Activated CD4-positive, alpha-beta T cell treated with anti-CD3 and anti-CD28 coated beads, Interleukin-2, Interleukin-4, amounts not matched to agents 100 ng/mL and 50 ng/mL, durations not matched to agents 16 hours and 8 hours (primary cell): Measurements from ENCODE around the gene GLP2R.
"Not testable (repeated sequence)": the region's sequence is repeated elsewhere in the genome, so short reads cannot be mapped to it uniquely, and the experiment has no call there.

Experiments used
- DNase-seq: peaks from one replicate; pipeline ENCODE4 v3.0.0-alpha.2; 2020; ENCODE audit warnings: low spot score

GLP2R gene

DNA sequence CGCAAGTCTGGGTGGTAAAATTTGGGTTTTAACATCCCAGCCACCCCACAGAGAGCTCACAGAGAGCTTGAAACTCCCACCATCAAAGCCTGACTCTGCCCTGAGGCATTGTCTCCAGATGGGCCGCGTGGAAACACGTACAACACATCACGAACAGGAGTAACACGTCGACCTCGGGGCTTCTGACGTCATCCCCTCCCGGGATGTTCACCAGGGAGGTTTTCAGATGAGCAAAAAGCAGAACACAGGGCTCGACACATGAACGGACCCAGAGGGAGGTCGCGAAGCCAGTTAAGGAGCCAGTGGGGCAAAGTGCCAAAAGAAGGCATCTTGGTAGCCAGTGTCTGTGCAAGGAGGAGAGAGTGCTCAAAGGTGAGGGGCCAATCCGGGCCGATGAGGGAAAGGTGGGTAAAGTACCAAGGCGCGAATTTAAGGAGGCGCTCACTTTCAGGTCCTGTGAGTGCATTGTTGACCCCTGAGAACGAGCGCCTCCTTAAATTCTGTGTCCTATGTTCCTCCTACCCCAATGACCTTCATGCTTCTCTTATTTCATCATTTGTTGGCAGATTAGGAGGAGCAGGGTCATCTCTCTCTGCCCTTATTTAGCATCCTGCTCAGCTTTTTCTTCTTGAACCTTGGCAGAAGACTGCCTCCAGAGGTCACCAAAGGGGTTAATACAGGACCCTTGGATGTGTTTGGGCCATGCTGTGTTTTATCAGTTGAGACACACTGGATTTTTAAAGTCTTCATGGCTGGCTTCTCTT, 73.7 kb downstream of the GLP2R start:
- DNase-seq, result no peak

DNA sequence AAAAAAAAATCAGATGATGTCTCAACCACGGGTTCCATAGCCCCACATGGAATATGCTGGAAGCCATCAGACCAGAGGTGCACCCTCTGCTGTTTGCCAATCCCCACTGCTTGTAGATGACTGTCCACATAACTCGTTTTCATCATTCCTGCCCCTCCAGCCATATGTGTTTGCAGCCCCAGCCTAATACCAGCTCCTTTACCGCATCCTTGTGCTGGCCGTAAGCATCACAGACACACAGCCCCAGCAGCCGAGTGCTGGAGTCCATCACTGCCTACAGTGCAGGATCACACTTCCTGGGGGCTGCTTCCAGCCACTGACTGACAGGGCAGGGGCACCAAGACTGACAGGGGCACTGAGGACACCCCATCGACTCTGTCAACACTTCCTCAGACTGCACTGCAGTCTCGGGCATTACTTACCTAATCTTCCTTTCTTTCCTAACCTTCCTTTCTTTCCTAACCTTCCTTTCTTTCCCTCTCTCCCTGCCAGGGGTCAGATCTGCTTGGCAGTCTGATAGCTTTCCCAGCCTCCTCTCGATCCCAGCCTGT, 74.4 kb downstream of the GLP2R start:
- no peak for DNase-seq

DNA sequence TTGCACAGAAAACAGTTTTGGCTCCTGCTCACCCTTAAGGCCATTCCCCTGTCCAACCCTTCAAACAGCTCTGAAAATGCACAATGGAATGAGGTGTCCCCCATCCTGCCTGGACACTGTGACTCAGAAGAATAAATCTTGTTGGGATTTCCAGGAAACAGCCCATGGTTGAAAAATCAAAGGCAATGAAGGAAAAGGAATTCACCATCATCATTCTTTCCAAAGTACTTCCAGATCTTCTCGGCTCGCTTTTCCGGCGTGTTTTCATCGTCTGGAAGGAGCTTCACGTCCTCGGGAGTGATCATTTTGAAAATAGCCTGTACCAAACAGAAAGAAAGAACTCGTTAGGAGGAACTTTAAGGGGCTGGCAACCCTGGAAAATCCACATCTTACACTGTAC, 75.1 kb downstream of the GLP2R start:
- no peak for DNase-seq

DNA sequence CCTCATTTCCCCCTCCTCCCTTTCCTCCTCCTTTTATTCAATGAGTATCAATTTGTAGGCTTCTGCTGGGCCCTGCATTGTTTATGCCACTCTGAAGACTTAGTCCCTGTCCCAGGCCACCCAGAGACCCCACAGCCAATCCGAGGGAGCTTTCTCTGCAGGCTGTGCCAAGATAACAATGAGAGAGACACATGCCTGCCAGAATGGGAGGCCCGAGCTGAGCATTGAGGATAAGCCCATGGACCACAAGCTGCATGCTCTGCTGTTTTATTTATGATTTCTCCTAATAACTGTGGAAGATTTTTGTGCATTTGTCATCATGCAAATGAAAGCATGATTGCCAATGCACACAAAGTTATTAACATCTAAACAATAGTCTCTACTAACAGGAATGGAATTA, 76.4 kb downstream of the GLP2R start:
- no peak for DNase-seq

DNA sequence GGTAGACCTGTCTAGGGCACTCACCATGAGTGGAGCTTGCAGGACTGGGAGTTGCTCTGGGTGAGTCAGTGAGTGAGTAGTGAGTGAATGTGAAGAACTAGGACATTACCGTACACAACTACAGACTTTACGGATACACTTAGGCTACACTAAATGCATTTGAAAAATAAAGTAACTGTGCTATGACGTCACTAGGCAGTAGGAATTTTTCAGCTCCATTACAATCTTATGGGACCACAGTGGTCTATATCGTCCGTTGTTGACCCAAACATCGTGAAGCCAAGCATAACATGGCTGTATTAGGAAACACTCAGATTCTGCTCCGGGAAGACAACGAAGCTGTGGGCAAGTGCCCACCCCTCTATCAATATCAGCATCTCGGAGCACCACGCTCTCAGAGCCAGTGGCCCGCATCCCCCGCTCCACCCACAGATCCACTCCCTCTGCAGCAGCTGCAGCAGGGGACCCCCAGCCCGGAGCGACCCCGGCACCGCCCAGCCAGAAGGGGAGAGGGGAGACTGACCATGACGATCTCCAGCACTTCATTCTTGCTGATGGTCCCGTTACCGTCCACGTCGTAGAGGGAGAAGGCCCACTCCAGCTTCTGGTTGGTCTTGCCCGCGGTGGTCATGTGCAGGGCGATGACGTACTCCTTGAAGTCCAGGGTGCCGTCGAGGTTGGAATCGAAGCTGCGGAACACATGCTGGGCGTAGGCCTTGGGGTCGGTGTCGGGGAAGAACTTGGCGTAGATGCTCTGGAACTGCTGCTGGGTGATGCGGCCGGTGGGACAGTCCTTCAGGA, 78.8 kb downstream of the GLP2R start:
- DNase-seq, result no peak

DNA sequence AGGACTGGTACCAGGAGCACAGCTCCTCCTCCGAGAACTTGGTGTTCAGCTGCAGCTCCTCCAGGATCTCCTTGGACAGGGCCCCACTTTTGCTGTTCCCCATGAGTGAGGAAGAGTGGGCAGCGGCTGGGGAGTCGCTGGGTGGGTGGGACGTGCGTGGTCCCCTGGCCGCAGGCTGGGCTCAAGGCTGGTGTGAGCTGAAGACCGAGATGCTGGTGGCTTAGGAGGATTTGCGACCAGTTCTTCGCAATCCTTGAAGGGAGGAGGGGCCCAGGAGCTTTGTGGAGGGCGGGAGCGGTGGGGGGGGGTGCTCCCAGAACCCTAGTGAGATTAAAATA, 79.3 kb downstream of the GLP2R start, which contains the start of gene RCVRN:
TSS of gene RCVRN (minus strand) at position 194 of the 338 bp plus-strand sequence. CDS start at position 103, 91 bp downstream.
- DNase-seq, result no peak

DNA sequence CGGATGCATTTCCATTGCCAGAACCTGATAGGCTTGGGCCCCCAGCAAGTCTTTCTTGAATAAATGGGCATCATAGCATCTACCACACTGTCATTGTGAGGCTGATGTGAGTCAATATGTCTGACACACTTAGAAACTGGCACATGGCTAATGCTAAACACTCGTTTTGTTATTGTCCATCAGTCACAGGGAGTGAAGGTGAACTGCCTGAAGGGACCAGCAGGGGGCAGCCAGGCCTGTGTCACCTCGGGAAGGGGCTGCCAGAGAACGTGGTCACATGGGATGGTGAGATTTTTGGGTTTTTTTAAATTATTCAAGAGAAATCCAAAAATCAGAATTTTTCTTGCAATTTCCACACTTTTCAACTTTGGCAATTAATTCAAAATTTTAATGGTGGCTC, 80.2 kb downstream of the GLP2R start:
- peak; percentile 28 for DNase-seq

DNA sequence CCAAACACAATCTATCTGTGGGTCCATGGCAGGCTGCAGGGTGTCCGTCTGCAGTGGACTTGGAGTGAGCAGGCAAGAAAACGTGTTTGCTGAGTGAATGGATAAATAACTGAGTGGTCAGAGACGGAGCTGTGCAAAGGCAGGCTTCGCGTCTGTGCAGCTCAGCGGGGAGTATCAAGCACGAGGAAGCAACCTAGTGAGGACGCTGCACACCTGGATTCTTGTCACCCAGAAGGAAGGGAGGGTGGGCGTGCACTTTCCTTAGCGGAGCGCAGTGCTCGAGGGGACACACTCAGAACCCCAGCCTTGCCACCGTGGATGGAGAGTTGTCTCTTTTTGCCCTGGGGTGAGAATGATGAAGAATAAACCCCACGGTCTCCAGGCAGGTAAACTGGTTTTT, 80.9 kb downstream of the GLP2R start:
- DNase-seq, result no peak

DNA sequence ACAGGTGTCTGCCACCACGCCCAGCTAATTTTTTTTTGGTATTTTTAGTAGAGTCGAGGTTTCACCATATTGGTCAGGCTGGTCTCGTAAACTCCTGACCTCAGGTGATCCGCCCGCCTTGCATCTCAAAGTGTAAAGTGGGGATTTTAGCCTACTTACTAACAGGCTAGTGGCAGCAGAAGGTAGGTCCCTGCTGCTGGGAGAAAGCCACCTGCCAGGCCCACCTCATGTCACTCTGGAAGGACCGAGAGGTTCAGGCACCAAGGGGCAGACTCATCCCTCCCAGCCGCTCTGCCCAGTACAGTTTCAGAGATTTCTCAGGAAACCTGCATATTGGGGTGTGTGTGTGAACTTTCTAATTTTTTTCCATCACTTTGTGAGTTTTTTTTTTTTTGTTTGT, 81.4 kb downstream of the GLP2R start:
- no peak for DNase-seq

DNA sequence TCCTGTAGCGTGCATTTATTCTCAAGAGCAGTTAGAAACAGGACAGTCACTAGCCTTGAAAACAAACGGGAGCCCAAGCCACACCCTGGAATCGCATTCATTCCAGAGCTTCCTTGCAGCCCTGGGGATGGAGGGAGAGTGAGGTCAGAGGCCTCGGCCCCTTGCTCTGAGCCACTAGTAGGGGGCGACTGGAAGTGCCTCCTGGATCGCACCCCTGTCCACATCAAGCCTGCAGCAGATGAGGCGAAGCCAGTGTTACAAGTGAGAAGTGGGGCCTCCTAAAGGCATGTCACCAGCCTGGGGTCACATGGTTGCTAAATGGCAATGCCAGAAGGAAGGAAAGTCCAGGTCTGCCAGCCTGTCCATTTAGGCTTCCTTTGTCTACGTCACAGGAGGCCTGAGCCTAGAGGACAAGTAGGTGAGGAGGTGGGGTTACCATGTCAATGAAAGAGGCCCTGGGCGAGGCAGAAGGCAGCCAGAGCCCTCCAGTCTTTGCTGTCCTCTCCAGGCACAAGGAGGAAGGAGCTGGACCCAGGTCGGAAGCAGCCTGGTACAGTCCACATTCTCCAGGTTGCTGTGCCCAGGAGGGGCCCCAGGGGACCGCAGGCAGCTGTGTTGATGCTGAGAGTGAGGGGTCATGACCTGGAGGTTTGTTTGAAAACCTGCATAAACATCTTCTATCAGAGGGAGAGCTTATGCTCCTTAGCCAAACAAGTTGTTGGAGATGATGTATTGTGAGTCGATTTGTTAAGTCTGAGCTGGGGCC, 82.3 kb downstream of the GLP2R start:
- no peak for DNase-seq

DNA sequence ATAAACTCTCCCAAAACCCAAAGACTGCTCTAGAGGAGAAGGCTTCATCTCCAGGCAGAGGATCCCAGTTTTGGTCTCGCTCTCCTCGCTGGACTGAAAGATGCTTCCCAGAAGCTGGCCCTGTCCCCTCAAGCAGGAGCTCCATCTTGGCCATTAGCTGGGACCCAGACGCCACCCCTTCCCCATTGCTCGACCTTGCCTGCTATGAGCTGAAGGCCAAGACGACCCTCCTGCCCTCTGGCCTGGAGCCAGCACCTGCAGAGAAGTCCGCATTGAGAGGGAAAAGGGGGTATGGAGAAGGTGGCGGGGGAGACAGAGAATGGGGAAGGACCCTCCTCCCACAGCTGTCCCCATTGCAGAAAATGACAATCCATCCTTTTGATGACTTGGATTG, 82.9 kb downstream of the GLP2R start:
- DNase-seq, result no peak

DNA sequence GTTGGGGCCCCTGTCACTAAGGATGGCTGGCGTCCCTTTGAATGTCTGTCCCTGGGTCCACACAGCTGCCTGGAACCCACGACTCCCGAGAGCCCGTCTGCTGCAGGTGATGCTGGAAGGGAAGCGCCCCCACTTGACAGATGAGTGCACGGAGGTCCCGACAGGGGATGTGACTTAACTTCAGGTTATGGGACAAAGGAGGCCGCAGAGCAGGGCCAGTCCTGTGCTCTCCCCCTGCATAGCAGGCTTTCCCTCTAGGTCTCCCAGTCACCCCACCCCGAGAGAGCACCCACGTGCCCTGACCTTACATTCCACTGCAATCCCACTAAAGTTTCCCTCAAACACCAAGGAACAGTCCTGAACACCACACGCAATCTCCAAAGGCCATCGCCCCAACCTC, 85.4 kb downstream of the GLP2R start:
- DNase-seq, result no peak

DNA sequence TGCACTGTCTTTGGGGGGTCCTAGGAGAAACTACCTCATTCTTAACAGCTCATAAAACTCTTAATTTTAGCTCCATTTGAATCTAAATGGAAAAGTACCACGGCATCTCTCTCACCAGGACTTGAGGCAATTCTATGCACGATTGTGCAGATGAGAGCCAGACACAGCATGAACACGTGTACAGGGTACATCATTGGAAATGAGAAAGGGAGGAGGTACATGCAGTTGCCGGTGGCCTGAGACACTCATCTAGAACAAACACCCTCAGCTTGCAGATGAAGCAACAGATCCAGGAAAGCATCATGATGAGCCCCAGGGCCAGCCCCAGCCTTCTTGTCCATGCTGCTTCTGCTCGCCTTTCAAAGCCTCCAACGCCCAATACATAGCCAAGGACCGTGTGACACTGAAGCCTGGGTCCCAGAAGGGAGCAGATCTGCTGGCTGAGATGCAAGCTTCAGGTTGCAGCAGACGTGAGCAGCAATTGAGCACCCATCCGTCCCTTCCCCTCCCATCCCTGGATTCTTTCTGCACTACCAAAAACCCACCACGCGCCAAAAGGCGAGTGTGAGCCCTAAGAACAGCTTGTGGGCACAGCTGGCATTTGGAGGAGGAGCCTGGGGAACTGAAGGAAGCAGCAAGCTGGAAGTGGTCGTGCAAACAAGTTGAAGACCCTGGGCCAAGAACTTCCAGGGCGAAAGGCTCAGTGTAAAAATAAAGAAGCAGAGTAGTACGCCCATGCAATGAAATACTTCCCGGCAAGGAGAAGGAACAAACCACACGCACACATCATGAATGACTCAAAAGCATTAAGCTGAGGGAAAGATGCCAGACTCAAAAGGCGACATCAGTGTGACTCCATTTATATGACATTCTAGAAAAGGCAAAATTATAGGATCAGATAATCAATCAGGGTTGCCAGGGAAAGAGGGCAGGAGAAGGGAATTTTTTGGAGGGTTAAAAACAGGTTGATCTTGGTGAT, 86.7 kb downstream of the GLP2R start:
- no peak for DNase-seq

DNA sequence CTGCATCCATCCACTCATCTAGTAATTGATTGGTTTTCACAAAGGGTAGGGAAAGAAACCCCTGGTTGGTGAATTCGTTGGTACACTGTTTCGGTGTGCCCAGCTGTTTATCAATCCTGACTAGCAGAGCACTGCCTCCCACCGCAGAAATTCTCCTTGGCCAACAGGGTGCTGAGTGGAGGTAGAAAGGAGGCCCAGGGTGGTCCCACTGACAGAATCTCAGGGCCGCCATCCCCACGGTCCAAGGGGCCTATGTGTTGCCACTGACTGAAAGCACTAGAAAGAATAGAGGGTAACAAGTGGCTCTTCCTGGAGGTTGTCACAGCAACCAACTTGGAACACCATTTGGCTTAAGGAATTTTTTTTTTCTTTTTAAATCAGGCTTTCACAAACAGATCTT, 87.8 kb downstream of the GLP2R start:
- no peak for DNase-seq

DNA sequence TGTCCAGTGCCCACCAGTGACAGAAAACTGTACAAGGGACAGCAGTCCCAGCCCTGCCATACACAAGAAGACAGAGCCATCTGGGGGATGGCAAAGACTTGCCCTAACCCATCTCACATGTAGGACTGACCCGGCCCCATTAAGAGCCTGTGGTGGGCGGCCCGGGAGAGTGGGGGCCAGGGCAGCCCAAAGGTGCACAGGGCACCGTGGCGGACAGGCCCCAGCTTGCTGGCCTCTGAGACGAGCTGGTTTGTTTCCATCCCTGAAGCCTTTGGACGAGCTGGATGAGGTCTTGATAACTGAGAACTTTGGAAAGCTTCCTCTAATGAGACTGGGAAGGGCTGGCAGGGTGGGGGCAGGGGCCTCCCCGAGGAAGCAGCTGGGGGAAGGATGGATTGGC, 90.4 kb downstream of the GLP2R start:
- DNase-seq, result no peak

DNA sequence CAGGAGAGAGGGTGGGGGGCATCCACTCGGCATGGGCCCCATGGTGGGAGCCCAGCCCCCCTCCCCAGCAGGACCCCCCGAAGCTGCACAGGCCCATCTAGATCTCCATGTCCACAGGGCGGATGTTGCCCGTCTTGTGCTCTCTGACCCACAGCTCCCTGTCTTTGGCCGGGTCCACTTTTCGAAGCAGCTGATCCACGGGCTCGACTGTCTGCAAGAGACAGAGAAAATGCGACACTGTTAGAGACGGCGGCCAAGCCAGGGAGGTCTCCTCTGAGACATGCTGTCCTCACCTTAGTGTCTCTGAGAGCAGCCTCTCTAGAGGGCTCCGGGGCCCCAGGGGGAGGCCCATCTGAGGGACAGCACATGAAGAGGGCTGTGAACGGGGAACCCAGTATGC, 91.4 kb downstream of the GLP2R start:
- DNase-seq, result no peak

DNA sequence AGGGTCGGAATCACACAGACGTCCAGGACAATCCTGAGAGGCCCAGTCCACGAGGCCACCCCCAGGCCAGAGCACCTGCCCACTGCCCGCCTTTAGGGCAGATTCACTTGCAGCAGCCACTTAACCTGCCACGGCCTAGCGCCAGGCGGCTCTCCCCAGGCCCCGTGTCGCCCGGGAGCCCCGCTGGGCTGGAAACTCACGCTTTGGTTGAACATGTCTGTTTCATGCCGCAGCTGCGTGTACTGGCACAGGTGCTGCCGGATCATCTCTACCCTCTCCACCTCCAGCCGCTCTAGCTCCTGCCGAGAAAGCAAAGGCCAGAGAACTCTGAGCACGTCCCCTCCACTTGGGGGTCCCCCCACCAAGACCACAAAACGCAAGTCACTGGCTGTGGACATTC, 92.1 kb downstream of the GLP2R start:
- no peak for DNase-seq

DNA sequence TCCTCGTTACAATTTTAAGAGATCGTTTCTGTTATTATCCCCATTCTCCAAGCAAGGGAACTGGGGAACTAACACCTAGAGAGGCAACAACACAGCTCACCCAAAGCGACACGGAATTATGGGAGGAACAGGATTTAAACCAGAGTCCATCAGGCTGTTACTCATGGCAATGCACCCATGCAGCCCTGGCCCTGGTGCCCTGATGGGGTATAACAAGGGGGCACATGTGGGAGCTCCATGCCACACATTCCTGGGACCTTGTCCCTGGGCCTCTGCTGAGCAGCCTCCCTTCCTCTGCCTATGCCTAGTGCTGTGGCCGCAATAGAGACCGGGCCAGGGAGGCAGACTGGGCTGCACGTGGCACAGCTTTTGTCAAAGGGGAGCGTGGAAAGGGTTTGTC, 92.6 kb downstream of the GLP2R start:
- DNase-seq, result no peak

DNA sequence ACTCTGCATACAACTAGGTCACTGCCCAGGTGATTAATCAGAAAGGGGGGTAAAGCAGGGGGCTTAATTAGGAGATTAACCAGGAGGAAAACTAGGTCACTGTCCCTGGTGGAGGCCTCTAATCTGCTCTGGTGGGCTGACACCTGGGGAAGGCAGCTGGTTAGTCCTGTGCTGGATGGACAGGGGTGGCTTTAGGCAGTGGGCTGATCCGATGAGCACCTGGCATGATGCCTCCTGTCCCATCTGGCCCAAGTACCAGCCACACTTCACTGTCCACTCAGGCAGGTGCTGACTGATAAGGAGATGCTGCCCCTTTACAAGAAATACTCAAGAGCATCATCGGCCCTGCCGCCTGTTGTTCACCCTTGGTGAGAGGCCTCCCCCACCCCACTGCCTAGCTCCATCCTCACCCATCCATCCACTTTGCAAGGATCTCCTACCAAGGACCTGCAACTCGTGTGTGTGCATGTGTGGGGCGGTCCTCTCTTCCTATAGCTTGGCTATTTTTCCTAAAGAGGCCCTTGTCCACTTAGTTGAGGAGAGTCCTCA, 93.2 kb downstream of the GLP2R start:
- DNase-seq, result no peak

DNA sequence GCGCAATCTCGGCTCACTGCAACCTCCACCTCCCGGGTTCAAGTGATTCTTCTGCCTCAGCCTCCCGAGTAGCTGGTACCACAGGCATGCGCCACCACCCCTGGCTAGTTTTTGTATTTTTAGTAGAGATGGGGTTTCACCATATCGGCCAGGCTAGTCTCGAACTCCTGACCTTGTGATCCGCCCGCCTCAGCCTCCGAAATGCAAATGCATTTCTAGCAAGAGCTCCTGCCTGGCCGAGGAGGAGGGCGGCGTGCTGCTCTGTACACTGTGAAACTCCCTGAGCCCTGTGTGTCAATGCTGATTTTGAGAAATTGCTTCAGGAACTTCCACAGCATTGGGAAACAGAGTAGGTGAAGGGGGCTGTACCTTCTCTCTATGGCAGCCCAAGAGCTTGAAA, 95.5 kb downstream of the GLP2R start:
- not testable (repeated sequence) for DNase-seq
